Neural crest cell (in vitro differentiated cells): ENCODE data around the gene TATDN2. TPM values are rescaled to one million over a fixed set of nuclear protein-coding genes. Genes with fewer than 3 reads are reported as not detected.

Experiments
- DNase-seq: peaks from one replicate; pipeline ENCODE4 v3.0.0; 2021; ENCODE audit warnings: low read depth, mixed read lengths, low spot score
- H3K27ac Mint-ChIP-seq: one replicate; pipeline ENCODE4 v1.8.0; 2021; ENCODE audit warnings: mild to moderate bottlenecking, mixed read lengths; ENCODE audit not compliant: unreplicated experiment
- H3K27me3 Mint-ChIP-seq: 2 replicates; pipeline ENCODE4 v1.8.0; 2021; ENCODE audit warnings: low read depth, mild to moderate bottlenecking, mixed read lengths
- H3K36me3 Mint-ChIP-seq: 2 replicates; pipeline ENCODE4 v1.8.0; 2021; ENCODE audit warnings: low read depth, mild to moderate bottlenecking, mixed read lengths
- H3K4me1 Mint-ChIP-seq: 2 replicates; pipeline ENCODE4 v1.8.0; 2021; ENCODE audit warnings: mixed read lengths
- H3K4me3 Mint-ChIP-seq: one replicate; pipeline ENCODE4 v1.8.0; 2021; ENCODE audit warnings: mild to moderate bottlenecking, mixed read lengths
- H3K9me3 Mint-ChIP-seq: 2 replicates; pipeline ENCODE4 v1.8.0; 2021; ENCODE audit warnings: mixed read lengths
- total RNA-seq: library from RNA; stranded (reverse); gene quantifications from 2 replicates; pipeline ENCODE4 v1.2.1, GENCODE V29; 2021
- TF ChIP-seq, protein P1 (sequence below): fragments of 200-600 bp; sonication (generic); conservative IDR thresholded peaks from 2 replicates; pipeline ENCODE4 v1.5.0; 2021; ENCODE audit warnings: antibody characterized with exemption, mild to moderate bottlenecking

TATDN2 gene
- total RNA-seq, 1 donor from 2014 or later, result 40.5 TPM

DNA sequence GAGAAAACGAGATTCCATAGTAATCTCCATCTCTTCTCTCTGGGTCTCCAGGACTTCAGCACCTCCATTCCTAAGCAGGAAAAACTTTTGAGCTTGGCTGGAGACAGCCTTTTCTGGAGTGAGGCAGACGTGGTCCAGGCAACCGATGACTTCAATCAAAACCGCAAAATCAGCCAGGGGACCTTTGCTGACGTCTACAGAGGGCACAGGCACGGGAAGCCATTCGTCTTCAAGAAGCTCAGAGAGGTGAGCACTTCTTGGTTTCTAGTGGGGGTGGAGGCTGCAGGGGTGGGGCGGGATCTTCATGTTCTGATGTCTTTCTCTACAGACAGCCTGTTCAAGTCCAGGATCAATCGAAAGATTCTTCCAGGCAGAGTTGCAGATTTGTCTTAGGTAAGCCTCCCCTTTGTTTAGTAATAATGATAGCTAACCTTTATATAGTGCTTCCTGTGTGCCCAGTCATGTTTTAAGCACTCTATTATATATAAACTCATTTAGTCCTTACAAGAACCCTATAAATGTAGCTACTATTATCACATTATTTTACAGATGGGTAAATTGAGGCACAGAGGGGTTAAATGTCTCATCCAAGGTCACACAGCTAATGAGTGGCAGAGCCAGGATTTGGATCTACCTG lies 35.0 kb upstream of the TATDN2 start:
- Mint-ChIP-seq H3K27ac (no peak overlapping the region), H3K4me3 (no peak overlapping the region), H3K9me3 (no peaks in the 10 kb centered on the region), H3K4me1 (no peaks in the 10 kb centered on the region), H3K36me3 (peaks cover 2% of the 10 kb centered on the region), H3K27me3 (no peaks in the 10 kb centered on the region)
- no peak for DNase-seq
- TF ChIP-seq, protein P1, sequence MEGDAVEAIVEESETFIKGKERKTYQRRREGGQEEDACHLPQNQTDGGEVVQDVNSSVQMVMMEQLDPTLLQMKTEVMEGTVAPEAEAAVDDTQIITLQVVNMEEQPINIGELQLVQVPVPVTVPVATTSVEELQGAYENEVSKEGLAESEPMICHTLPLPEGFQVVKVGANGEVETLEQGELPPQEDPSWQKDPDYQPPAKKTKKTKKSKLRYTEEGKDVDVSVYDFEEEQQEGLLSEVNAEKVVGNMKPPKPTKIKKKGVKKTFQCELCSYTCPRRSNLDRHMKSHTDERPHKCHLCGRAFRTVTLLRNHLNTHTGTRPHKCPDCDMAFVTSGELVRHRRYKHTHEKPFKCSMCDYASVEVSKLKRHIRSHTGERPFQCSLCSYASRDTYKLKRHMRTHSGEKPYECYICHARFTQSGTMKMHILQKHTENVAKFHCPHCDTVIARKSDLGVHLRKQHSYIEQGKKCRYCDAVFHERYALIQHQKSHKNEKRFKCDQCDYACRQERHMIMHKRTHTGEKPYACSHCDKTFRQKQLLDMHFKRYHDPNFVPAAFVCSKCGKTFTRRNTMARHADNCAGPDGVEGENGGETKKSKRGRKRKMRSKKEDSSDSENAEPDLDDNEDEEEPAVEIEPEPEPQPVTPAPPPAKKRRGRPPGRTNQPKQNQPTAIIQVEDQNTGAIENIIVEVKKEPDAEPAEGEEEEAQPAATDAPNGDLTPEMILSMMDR, result no peak

DNA sequence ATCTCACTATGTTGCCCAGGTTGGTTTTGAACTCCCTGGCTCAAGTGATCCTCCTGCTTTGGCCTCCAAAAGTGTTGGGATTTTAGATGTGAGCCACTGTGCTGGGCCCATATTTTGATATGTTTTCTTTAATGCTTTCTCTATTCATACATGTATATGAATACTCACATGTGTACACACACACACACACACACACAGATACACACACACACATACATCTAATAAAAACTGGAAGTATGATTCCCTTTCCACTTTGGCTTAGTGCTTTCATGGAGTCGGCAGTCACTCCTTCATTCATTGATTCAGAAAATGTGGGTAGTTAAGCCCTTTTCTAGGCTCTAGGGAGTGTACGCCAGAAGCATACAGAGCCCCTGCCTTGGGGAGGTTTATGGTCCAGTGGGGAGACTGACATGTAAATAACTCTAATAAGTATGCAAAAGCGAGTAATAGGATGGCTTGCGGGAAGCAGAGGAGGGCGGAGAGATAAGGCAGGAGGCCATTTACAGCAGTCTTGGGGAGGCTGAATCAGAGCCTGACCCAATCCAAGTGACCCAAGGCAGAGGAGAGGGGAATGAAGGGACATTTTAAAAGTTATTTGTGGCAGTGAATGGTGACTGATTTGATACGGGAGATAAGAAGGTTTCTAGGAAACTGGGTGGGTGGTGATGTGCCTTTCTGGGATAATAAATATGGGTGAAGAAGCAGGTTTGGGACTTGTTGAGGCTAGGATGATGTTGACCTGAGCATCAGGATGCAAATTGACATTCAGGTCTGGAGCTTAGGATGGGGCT lies 32.5 kb upstream of the TATDN2 start:
- TF ChIP-seq, protein P1, result no peak
- H3K4me3 Mint-ChIP-seq, result no peak overlapping the region
- H3K27ac Mint-ChIP-seq, result no peak overlapping the region
- H3K27me3 Mint-ChIP-seq, result no peaks in the 10 kb centered on the region
- peaks cover 2% of the 10 kb centered on the region for H3K36me3 Mint-ChIP-seq
- H3K9me3 Mint-ChIP-seq, result no peaks in the 10 kb centered on the region
- DNase-seq, result no peak
- H3K4me1 Mint-ChIP-seq, result no peaks in the 10 kb centered on the region

DNA sequence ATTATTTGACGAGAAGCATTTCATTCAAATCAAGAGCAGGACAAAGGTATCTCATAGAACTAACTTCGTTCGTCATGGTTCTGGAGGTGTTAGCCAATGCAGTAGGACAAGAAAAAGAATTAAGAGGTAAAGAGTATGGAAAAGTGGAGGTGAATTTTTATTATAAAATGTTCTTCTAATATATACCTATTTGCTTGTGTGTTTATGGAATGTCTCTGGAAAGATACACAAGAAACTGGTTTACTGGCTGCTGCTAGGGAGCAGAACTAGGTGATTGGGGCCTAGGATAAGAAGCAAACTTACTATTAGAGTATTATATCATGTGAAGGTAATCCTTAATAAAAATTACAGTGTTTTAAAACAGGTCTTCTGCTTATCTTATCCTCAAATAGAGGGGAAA lies 30.9 kb upstream of the TATDN2 start:
- no peaks in the 10 kb centered on the region for H3K4me1 Mint-ChIP-seq
- H3K4me3 Mint-ChIP-seq, result no peak overlapping the region
- no peaks in the 10 kb centered on the region for H3K9me3 Mint-ChIP-seq
- DNase-seq, result no peak
- H3K27ac Mint-ChIP-seq, result no peak overlapping the region
- TF ChIP-seq, protein P1, result no peak
- peaks cover 2% of the 10 kb centered on the region for H3K36me3 Mint-ChIP-seq
- no peaks in the 10 kb centered on the region for H3K27me3 Mint-ChIP-seq

DNA sequence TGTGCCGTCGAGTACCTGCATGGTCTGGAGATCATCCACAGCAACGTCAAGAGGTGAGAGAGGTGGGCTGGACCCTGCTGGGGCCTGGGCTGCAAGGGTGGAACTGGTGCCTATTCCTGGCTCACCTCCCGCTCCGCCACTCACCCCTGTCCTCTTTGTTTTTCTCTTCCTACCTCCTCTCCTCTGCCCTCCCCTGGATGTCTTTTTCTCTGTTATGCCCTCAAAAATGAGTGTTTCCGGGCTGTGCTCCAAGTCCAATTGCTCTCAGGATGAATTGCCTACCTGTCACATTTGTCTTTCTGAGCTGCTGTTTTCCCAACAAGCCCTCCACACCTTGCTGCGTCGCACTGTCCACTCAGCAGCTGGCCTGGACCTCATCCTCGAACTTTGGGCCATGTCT lies 28.5 kb upstream of the TATDN2 start:
- DNase-seq, result no peak
- Mint-ChIP-seq H3K27ac (no peak overlapping the region), H3K4me1 (peaks cover 3% of the 10 kb centered on the region), H3K4me3 (no peak overlapping the region), H3K36me3 (peaks cover 2% of the 10 kb centered on the region), H3K27me3 (no peaks in the 10 kb centered on the region), H3K9me3 (no peaks in the 10 kb centered on the region)
- TF ChIP-seq, protein P1, result no peak

DNA sequence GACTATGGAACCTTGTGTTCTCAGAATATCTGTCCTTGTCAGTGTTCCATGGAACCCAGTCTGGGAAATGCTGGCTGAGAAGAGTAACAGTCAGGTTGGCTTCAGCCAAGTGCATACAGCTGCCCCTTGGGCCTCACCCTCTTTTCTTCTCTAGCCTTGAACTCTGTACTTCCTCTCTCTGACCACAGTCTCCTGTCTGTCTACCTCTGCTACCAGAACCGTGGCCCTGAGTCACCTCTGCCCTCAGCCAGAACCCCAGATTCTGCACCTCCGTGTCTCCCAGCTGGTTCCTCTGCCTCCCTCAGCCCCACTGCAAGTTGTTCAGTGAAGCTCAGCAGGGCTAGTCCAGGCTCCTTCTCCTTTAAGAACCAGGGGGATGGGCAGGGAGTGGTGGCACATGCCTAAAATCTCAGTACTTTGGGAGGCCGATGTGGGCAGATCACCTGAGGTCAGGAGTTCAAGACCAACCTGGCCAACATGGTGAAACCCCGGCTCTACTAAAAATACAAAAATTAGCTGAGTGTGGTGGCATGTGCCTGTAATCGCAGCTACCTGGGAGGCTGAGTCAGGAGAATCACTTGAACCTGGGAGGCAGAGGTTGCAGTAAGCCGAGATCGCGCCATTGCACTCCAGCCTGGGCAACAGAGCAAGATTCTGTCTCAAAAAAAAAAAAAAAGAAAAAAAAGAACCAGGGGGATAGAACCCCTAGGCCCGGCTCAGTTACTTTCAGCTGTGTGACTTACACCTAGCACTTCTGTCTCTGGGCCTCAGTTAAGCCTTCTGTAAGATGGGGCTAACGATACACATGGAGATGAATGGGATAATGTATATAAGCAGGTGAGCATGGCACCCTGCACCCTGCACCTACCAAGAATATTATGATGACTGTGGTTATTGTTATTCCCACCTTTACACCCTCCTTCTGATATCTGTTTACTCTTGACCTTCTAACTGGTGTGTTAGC lies 24.3 kb upstream of the TATDN2 start:
- H3K4me3 Mint-ChIP-seq, result no peak overlapping the region
- TF ChIP-seq, protein P1, result no peak
- H3K36me3 Mint-ChIP-seq, result no peaks in the 10 kb centered on the region
- H3K27me3 Mint-ChIP-seq, result no peaks in the 10 kb centered on the region
- no peaks in the 10 kb centered on the region for H3K9me3 Mint-ChIP-seq
- DNase-seq, result no peak
- peaks cover 10% of the 10 kb centered on the region for H3K4me1 Mint-ChIP-seq
- H3K27ac Mint-ChIP-seq, result no peak overlapping the region
